ENCODE results near the gene SLC15A3.

The SLC15A3 gene

DNA sequence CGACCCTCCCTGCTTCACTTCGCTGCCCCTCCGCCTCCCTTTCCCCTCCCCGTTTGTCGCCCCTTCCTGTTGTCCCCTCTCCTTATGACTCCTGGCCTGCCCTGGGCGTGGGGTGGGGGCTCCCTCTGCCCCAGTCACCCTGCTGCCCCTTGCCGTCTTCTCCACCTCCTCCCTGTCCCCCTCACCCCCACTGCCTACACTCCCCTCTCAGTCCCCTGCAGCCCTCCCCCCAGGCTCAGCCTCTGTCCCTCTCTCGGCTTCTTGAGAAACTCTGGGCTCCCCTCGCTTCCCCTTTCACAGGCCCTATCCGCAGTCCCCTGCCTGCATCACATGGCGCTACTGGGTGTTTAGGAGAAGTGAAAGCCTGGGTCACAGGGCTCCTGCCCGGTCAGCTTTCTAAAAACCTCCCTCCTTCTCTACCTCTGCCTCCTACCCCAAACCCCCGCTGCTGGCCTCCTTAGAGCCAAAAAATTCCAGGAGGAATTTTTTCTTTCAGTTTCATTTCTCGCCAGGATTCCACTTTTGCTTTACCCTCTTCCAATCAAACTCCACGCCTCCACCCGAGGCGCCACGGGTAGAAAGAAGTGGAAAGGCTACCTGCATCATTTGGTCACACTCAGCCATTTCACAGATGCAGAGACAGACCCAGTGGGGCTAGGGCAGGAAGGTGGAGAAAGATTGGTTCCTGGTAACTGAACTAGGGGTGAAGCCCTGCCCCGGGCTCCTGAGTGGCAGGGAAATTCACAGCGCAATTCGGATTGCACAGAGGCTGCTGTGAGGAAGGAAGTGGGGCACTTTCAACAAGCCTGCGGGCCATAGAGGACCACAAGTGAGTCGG, at the start of gene SLC15A3:
SLC15A3 (minus strand) TSS at position 273 of the 838 bp plus-strand sequence. CDS start 625 bp downstream, outside the sequence.
- DNase-seq (ENCODE audit: low read depth, low spot score) = no peak

DNA sequence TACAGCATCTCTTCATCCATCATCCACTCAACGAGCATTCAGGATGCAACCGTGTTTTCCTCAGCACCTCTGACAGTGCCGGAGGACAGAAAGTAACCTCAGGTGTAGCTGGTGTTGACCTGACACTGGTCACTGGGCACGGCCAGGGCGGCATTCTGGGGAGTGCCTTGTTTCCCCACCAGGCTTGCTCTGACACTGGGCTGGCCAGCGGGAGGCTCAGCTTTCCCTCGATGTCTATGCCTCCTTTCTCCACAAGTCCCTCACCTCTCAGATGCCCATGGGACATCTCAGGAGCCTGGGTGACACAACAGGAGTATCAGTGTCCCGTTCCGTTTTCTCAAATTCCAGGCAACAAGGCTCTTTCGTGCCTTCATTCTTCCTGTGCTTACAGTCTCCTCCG, 48.5 kb upstream of the SLC15A3 start:
- no peak for DNase-seq (ENCODE audit: low read depth, low spot score)

DNA sequence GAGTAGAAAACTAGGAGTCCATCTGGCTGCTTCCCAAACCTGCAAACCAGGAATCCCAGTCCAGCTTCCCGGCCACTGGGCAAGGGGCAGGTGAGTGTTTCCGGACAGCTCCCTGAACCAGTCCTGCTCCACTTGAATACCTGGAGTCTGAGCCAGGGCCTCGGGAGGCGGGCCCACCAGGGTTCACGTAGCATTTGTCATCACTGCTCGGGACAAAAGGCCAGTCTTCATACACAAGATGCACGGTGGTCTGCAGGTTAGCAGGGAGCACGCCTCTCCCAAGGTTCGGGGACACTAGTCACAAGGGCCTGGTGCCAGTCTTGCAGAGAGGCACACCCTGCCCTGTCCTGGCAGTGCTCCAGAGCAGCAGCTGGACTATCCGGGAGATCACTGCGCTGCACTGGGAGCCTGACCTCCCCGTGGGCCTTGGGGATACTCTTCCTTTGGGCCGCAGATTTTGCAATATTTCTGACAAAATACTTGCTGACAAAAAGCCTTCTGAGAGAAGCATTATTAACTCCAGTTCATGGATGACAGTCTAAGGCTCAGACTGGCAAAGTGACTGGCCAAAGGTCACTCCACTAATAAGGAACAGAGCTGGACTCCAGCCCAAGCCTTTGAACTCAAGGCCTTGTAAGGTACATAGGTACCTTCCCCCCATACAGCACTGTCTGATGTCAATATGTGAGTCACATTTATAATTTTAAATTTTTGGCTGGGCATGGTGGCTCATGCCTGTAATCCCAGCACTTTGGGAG, 44.6 kb upstream of the SLC15A3 start:
- no peak for DNase-seq (ENCODE audit: low read depth, low spot score)

DNA sequence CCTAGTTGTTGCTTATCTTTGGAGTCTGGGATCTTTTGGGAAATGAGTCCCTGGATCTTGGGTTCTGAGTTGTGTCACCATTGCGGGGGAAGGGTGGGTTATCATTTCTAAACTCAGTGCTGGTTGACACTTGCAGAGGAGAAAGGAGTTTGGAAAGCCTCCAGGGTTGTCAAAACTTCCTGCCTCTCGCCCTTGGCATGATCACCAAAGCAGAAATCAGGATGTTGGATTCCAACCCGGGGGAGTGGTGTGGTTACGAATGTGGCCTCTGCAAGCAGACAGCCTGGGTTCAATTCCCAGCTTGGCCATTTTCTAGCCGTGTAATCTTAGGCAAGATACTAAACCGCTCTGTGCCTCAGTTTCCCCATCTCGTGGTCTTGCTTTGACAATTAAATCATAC, 43.8 kb upstream of the SLC15A3 start:
- DNase-seq (ENCODE audit: low read depth, low spot score) = no peak

DNA sequence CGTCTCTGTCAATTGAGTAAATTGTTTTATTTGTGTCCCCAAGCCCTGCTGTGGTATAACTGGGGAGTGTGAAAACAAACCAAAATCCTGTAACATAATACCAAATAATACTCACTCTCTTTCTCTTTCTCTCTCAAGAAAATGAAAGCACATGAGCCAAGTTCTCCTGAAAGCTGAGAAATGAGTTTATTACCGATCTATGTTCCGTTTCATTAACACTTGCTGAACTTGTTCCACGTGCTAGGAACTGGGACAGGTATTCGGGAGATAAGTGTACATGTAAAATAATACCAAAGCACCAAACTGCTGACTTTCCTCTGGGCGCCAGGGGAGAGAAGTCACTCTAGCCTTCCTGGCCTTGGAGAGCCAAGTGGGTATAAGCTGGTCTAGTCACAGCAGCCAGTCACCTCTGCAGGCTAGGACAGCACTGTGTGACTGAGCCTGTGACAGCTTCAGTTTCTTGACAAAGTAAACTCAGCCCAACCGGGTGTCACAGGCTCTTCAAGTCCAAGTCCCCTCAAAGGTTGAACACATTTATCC, 42.6 kb upstream of the SLC15A3 start:
- DNase-seq (ENCODE audit: low read depth, low spot score) = no peak

DNA sequence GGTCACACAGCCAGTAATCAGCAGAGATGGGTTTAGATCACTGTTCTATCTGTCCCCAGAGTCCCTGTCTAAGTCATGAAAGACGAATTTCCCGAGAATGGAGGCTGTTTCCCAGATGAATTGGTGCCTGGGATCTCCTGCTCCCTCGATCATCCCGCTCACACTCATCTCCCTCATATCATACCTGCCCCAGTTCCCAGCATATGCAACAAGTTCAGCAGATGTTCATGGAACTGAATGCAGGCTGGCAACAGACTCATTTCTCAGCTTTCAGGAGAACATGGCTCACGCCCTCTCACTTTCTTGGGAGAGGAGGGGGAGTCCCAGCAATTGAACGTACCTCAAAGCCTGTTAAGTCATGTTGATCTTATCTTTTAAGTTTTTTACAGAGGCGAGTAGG, 41.6 kb upstream of the SLC15A3 start:
- DNase-seq (ENCODE audit: low read depth, low spot score) = no peak

DNA sequence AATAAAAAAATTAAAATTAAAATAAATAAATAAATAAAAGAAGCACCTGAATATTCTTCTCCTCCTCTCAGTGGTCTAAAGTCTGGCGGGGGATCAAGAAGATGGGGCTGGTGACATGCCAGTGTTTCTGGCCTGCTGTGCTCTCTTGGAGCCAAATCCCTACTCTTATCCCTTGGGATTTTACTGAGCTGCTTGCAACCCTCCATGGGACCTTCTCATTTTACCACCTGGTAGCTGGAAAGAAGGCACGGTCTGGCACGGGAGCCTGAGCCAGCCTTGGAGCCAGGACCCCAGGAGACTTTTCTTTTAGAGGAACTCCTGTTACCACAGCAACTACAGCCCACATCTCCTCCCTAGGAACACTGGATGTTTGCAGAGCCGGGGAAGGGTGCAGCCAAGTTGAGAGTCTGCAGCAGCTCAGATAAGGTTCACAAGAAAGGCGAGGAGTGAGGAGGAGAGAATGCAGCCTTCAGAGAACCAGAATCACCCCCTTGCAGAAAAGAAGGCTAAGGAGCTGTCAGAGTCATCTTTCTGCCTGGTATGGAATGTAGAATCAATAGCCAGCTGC, 41.0 kb upstream of the SLC15A3 start:
- no peak for DNase-seq (ENCODE audit: low read depth, low spot score)

DNA sequence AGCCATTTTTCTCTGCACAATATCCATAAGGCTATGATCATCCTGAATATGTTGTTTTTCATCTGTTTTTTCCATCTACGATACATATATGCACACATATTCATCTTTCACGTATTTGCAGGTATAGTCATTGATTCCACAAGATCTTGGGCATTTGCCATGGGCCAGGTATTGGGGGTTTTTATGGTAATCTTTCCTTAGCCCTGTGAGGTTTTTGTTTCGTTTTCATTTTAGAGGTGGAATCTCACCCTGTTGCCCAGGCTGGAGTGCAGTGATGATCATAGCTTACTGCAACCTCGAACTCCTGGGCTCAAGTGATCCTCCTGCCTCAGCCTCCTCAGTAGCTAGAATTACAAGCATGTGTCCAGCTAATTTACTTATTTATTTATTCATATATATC, 39.5 kb upstream of the SLC15A3 start:
- DNase-seq (ENCODE audit: low read depth, low spot score) = no peak

DNA sequence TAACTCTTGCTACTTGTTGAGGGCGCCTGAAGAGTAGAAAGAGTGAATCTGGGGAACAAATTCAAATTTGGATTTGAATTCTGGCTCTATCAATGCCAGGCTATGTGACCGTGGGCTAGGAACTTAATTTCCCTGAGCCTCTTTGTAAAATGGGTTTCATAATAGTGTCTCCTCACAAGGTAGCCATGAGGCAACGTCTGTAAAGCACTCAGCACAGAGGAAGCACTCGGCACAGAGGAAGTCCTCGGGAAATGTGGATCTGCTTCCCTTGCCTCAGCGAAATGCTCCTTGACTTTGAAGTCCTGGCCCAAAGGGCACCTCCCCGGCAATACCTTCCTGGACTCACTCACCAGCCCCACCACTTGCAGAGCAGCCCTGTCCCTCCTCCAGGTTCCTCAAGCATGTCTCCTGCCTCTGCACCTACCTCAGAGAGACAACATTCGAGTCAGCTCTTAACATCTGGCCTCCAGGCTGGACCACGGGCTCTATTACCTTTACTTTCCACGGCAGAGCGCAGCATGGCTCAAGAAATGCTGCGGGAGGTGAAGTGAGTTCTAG, 37.2 kb upstream of the SLC15A3 start:
- no peak for DNase-seq (ENCODE audit: low read depth, low spot score)

DNA sequence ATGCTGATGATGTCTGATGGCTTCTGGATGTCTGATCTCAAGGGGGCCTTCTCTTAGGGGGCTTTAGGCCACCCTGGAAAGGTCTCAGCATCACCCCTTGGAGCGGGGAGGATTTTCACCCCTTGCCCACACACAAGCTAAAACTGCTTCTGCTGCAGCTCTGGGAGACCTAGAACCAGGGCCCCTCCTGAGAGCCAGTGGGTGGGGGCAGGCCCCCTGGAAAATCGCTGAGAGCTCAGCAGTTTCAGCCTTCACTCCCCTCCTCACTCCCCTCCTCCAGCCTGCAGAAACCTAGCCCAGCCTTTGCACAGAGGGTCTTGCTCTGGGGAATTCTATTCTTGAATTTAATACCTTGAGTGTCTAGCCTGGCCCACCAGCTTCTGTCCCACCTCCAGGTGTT, 36.7 kb upstream of the SLC15A3 start:
- DNase-seq (ENCODE audit: low read depth, low spot score) = no peak

DNA sequence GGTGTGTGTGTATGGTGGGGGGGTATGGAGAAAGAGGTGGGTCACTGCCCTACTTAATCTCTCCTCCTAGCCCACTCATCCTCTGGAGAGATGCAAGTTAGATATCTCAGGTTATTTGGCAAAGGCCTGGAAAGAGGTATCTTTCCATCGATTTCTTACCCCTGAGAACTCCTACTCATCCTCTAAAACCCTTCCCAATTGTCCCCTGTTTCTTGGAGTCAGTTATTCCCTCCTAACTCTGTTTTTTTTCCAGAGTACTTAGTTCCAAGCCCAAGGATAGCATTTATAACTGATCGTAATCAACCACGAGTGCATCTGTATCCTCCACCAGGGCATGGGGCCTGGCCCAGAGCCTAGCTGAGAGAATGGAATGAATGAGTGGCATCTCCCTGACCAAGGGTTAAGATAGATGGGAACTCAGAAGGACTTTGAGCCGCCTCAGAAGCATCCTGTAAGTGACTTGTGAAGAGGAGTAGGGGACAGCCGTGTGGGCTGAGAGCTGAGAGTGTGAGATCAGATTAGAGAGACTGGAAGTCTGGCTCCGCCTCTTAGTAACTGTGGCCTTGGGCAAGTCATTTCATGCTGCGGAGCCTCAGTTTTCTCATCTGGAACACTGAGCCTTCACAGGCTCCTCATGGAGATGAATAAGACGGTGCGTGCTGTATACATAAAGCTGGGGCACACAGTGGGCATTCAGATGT, 35.8 kb upstream of the SLC15A3 start:
- DNase-seq (ENCODE audit: low read depth, low spot score) = no peak

DNA sequence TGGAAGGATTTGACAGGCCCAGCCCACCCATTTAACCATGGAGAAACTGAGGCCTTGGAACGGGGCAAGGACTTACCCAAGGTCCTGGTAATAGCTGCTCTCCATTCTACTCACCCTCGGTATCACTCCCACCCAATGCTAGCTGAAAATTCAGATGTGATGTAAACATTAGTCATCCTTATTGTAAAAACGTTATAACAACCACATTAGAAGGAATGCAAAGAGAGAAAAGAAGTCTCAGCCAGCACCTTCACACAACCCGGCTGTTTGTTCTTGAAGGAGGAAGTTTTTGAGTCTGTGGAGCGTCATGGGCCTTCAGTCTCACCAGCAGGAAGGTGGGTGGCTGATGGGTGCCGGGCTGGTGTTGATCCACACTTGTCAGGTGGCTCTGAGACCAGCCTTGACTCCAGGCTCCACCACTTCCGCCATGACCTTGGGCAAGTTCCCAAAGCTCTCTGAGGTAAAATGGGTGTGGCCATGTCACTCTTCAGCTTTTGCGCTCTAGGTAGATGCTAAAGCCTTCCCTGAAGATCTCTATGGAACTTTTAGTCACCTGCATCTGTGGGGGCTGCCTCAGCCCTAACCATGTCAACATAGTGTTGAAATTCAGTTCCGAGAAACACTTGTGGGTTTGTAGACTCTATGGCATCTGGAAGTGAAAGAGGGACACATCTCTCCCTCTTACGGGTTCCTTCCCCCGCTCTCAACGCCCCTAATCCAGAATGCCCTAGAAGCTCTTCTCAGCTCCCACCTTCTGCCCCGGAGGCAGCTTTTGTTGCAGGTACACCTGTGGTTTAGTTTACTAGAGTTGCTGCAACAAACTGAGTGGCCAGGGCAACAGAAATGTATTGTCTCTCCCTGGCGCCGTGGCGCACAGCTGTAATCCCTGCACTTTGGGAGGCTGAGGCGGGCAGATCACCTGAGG, 34.3 kb upstream of the SLC15A3 start:
- peak; percentile 82 for DNase-seq (ENCODE audit: low read depth, low spot score)

DNA sequence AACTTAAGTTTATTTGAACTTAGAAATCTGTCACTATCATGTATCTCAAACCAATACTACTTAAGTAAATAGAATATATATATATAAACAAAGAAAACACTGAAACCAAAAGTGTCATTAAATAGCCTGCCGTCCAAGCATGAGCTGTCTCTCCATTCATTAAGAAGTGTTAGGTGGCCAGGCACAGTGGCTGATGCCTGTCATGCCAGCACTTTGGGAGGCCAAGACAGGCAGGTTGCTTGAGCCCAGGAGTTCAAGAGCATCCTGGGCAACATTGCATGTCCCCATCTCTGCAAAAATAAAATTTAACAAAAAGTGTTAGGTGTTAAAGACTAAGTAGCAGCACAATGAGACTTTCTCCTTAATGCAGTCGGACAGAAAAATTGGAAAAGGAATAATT, 33.5 kb upstream of the SLC15A3 start:
- DNase-seq (ENCODE audit: low read depth, low spot score) = no peak

DNA sequence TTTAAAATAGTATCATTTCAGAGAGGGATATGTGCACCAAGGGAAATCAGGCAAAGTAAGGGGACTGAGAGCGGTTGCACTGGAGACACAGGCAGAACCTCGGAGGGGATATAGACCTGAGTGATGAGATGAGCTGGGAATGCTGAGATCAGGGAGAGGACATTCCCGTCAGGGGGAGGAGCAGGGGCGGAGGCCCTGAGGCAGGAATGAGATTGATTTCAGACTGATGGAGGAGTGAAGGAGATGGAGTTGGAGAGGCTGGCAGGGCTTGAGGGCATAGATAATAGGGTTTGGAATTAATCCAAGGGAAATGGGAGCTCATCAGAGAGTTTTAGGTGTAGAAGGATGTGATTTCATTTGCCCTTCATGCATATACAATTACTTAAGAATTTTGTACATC, 32.7 kb upstream of the SLC15A3 start:
- no peak for DNase-seq (ENCODE audit: low read depth, low spot score)

DNA sequence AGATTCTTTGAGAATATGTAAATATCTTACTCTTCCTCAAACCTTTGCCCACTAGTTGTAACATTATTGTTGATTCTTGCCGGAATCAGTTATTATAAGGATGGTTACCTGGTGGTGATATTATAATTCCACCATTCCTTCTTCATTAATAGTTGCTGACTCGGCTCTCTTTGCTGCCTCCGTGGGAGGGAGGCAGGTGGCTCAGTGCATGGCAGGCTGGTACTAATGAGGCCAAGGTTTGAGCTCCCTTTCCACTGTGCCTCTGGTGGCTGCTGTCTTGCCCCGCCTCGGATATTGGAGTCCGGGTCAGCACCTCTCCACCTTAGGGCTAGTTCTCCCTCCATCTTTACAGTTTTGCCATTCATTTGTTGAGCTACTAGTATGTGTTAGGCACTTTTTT, 32.2 kb upstream of the SLC15A3 start:
- DNase-seq (ENCODE audit: low read depth, low spot score) = no peak

DNA sequence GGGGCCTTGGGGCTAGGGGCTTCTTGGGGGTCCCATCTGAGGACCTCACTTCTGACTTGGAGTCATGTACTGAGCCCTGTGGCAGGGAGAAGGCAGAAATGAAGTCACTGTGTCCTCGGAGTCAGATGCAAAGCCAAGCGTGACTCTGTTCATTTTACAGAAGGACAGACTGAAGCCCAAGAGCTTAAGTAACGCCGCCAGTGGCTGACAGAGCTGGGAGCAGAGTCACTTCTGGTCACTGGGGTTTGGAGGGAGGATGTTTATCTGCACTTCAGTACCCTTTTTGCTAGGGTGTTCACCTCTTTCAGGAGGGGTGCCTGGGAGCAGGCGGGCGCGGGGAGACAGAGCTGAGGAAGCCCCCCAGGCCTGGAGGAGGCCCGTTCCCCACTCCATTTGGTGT, 30.2 kb upstream of the SLC15A3 start:
- DNase-seq (ENCODE audit: low read depth, low spot score) = no peak

DNA sequence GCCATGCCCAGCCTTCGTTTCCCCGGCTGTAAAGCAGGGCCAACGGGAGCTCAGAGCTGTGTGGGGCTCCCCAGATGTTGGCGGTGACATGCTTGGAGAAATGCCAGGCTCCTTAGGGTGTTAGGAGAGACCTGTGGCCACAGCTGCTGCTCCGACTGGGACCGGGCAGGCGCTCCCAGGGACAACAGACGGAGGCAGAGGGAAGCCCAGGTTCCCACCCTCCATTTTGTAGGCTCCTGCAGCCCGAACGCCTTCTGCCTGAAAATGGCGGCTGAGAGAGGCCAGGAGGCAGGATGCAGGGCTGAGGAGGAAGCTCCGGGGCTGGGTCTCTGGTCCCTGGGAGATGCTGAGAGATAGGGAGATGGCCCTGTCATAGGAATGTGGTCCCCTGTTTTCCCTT, 29.5 kb upstream of the SLC15A3 start:
- no peak for DNase-seq (ENCODE audit: low read depth, low spot score)

DNA sequence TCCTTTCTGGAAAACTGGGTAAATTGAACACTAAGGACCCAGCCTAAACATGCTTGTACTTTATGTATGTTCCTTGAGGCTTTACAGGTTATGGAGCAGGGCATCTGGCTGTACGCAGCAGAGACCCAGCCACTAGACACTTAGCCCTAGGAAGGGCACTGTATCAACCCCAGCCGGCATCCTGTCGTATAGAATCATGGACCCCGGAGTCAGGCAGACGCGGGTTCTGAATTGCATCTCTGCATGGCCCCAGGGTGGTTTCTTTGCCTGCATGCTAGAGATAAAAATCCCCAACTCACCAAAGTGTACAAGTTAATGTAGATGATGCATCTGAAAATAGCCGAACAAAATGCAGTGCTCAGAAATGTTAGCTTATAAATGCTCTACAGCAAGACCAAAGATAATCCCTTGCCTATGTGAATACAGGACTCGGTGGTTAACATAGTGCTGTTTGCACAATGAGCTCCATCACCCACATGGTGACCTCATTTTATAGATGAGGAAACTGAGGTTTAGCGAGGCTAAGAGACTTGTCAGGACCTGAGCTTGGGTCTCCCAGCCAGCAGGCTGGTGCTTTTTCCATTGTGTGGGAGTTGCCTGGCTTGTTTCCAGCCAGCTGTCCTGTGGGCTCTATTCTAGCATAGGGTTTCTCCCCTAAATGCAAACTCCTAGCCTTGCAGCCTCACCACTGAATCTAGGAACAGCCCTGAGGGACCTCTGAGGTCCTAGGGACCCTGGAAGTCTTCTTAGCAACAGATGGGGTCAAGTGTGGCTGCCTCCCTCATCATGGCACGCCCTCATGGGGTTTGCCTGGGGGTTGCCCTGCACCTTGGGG, 26.8 kb upstream of the SLC15A3 start:
- peak; percentile 40 for DNase-seq (ENCODE audit: low read depth, low spot score)

DNA sequence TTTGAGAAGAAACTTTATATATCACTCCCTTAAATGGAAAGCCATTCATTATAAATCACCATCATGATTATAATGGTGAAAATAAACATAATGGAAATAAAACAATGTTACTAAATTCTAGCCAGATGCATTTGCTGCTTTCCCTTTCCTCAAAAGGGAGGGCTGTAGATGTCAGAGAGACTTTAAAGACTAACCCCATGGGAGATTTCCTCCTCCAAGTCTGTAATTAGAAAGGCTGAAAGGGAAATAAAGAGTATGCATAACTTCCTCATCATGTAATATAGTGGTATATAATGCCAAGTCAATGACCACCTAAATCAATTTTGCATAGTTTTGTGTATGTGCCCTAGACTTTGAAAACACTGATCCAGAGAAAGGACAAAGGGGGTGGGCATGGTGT, 25.9 kb upstream of the SLC15A3 start:
- DNase-seq (ENCODE audit: low read depth, low spot score) = no peak

DNA sequence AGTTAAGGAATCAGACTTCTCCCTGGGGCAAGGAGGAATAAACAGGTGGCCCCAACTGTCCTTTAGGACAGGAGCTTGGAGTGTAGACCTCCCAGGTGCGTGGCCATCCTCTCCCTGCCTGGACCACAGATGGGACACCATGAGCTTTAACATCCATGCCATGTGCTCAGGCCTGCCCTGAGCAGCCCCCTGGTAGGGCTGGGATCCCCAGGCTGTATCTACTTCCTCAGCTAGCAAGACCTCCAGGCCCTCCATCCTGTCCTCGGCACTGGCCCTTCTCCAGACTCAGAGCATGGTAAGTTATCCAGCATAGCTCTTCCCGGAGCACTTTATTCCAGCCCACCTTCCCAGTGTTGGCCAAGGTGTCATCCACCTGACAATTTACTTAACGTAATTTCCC, 25.2 kb upstream of the SLC15A3 start:
- no peak for DNase-seq (ENCODE audit: low read depth, low spot score)

All from activated naive CD8-positive, alpha-beta T cell treated with anti-CD3 and anti-CD28 coated beads, Interleukin-2, amount 50 U/mL, for 16 hours (primary cell).